ENCODE results near the gene MED25. TPM values are rescaled to one million over a fixed set of nuclear protein-coding genes. Genes with fewer than 3 reads are reported as not detected.

The MED25 gene
- total and polyA plus RNA-seq, 9 of the 15 experiments (the other 6 are each of a cell fraction or from before 2014, with no cell fraction given) = 4.1 to 93.9 (median 19.3) TPM

GRCh38 chr19:49862391-49863253 lies 44.5 kb downstream of the MED25 start (continued):
- TF ChIP-seq CXXC5 (CRISPR knock-in tag; IDR thresholded peaks at IDR 0.05) (no peak), HOMEZ (CRISPR knock-in tag; IDR thresholded peaks at IDR 0.05) (no peak), CREB1 (IDR thresholded peaks at IDR 0.05) (no peak), CREB1 (CRISPR knock-in tag; IDR thresholded peaks at IDR 0.05) (no peak), MAZ (CRISPR knock-in tag; conservative IDR thresholded peaks at IDR 0.05 in 1 of 2, IDR thresholded peaks at IDR 0.05 in 1 of 2) (no peak), RBM14 (IDR thresholded peaks at IDR 0.05; ENCODE audit: borderline replicate concordance, insufficient read depth, low read depth, low read length) (no peak), MYNN (IDR thresholded peaks at IDR 0.05) (no peak), MYNN (CRISPR knock-in tag; IDR thresholded peaks at IDR 0.05) (no peak), EP400 (IDR thresholded peaks at IDR 0.05) (no peak), USF2 (CRISPR knock-in tag; IDR thresholded peaks at IDR 0.05) (no peak), SETDB1 (IDR thresholded peaks at IDR 0.05; ENCODE audit: low read length) (no peak), ELF1 (tag; IDR thresholded peaks at IDR 0.05) (no peak), BHLHE40 (IDR thresholded peaks at IDR 0.05; ENCODE audit: low read length) (no peak), ZBTB33 (CRISPR knock-in tag; IDR thresholded peaks at IDR 0.05) (peak; percentile 68), RCOR1 (IDR thresholded peaks at IDR 0.05; ENCODE audit: borderline replicate concordance in 1 of 2, low read depth in 2 of 2, low read length in 2 of 2) (peak in 1 of 2 experiments; percentile 38; a peak in 1 of 4 replicates), HDAC2 (IDR thresholded peaks at IDR 0.05) (peak; percentile 36; the same call in 1 of the 2 replicates), MBD2 (IDR thresholded peaks at IDR 0.05; ENCODE audit: borderline replicate concordance, low read depth) (no peak), ZBTB11 (CRISPR knock-in tag; IDR thresholded peaks at IDR 0.05) (no peak), DACH1 (IDR thresholded peaks at IDR 0.05; ENCODE audit: partially characterized antibody) (no peak), ZNF778 (CRISPR knock-in tag; IDR thresholded peaks at IDR 0.05) (no peak)

Data from K562 (cell line).